ENCODE data around the gene THUMPD1. TPM values are rescaled to one million over a fixed set of nuclear protein-coding genes. Genes with fewer than 3 reads are reported as not detected.
A peak's percentile ranks its signal among the peaks of the same experiment; 100 is the strongest.

The THUMPD1 gene
- total RNA-seq (2013): 57.6 TPM
- polyA plus RNA-seq (10 to 100 TPM; 16.1 to 32.2 (median 23.5) TPM), polyA minus RNA-seq (40.6 and 47.5 TPM in 2 replicates), total RNA-seq (27.3 to 106 (median 68.8) reads per million in 11 experiments)

- peak within 1 kb of the TSS; percentile 94 for H2AFZ ChIP-seq (ENCODE audit: insufficient read depth, low read depth, low read length, poor library complexity, severe bottlenecking)
- H3K4me3 ChIP-seq (replicated peaks in 1 of 3; ENCODE audit: low read depth in 2 of 3, low read length in 3 of 3): peak within 1 kb of the TSS; percentile 84 to 97 (median 94)
- H3K36me3 Mint-ChIP-seq: peaks cover 20 to 31% of the 10 kb centered on the region in 2 donors
- peak within 1 kb of the TSS; percentile 93 for H3K4me2 ChIP-seq (replicated peaks; ENCODE audit: extremely low read depth, low read length, poor library complexity, severe bottlenecking)
- peaks cover 44 to 50% of the 10 kb centered on the region in 2 donors for H3K4me1 ChIP-seq (ENCODE audit: control insufficient read depth in 1 of 2, insufficient read depth in 2 of 2, low read length in 2 of 2)
- intact Hi-C loops (cut with micrococcal nuclease): loop anchor here in 1 of 2 donors (10.0 kb wide), 1 partner anchor 153 kb away; no protein-coding TSS in a partner anchor
- peak within 1 kb of the TSS; percentile 95 to 98 (median 96) for H3K27ac Mint-ChIP-seq
- H3K9me3 ChIP-seq (replicated peaks in 1 of 2; ENCODE audit: control insufficient read depth in 1 of 2, insufficient read depth in 1 of 2, low read length in 2 of 2): peaks cover 0 to 4% of the 10 kb centered on the region in 2 donors
- H3K36me3 ChIP-seq (replicated peaks in 1 of 2; ENCODE audit: control insufficient read depth in 1 of 2, insufficient read depth in 2 of 2, low read length in 2 of 2): peaks cover 19 to 24% of the 10 kb centered on the region in 2 donors
- H3K4me1 Mint-ChIP-seq: peaks cover 37% of the 10 kb centered on the region
- peak within 1 kb of the TSS; percentile 91 for H3K9ac ChIP-seq (ENCODE audit: insufficient read depth, low read length, poor library complexity, severe bottlenecking)
- H3K27me3 Mint-ChIP-seq (ENCODE audit: low read depth in 3 of 3): no peaks in the 10 kb centered on the region
- peaks cover 0 to 7% (median 4%) of the 10 kb centered on the region in 7 donors for H3K9me3 Mint-ChIP-seq
- peaks cover 42% of the 10 kb centered on the region for H4K20me1 ChIP-seq (ENCODE audit: insufficient read depth, low read length)
- H3K27me3 ChIP-seq (ENCODE audit: control insufficient read depth in 2 of 2, insufficient read depth in 2 of 2, low read length in 2 of 2): no peaks in the 10 kb centered on the region
- peak; percentile 94 to 96 (median 96) for DNase-seq
- TF ChIP-seq CTCF (IDR thresholded peaks at IDR 0.05): no peak
- H3K4me3 Mint-ChIP-seq: peak within 1 kb of the TSS; percentile 94 to 99
- peaks cover 45% of the 10 kb centered on the region for H3K79me2 ChIP-seq (ENCODE audit: insufficient read depth, low read length)
- H3K27ac ChIP-seq (ENCODE audit: low read depth in 1 of 2, low read length in 2 of 2): peak within 1 kb of the TSS; percentile 96 to 98
- WGBS (ENCODE audit: insufficient coverage): 6% methylated on average over 40 of the region's 42 CpGs
These were observed at the start of gene THUMPD1 for GRCh38 chr16:20741554-20742285. TSS of gene THUMPD1 (minus strand) at chr16:20741818. CDS start at chr16:20741739, 79 bp downstream.

GRCh38 chr16:20789130-20789529 lies 47.5 kb upstream of the THUMPD1 start:
- no peak overlapping the region for H3K27ac Mint-ChIP-seq
- intact Hi-C loops (cut with micrococcal nuclease): no loop called here
- H3K27me3 Mint-ChIP-seq (ENCODE audit: low read depth in 3 of 3): peaks cover 0 to 1% (median 0%) of the 10 kb centered on the region in 3 donors

More at GRCh38 chr16:20789130-20789529, 47.5 kb upstream of the THUMPD1 start:
- Histone ChIP-seq H3K4me3 (replicated peaks in 1 of 3; ENCODE audit: low read depth in 2 of 3, low read length in 3 of 3) (no peak overlapping the region), H3K36me3 (replicated peaks in 1 of 2; ENCODE audit: control insufficient read depth in 1 of 2, insufficient read depth in 2 of 2, low read length in 2 of 2) (peaks cover 0 to 3% of the 10 kb centered on the region in 2 donors), H3K9ac (ENCODE audit: insufficient read depth, low read length, poor library complexity, severe bottlenecking) (no peak overlapping the region), H4K20me1 (ENCODE audit: insufficient read depth, low read length) (no peaks in the 10 kb centered on the region), H3K9me3 (replicated peaks in 1 of 2; ENCODE audit: control insufficient read depth in 1 of 2, insufficient read depth in 1 of 2, low read length in 2 of 2) (no peaks in the 10 kb centered on the region), H3K4me1 (ENCODE audit: control insufficient read depth in 1 of 2, insufficient read depth in 2 of 2, low read length in 2 of 2) (no peaks in the 10 kb centered on the region), H3K79me2 (ENCODE audit: insufficient read depth, low read length) (no peaks in the 10 kb centered on the region), H3K27ac (ENCODE audit: low read depth in 1 of 2, low read length in 2 of 2) (no peak overlapping the region), H2AFZ (ENCODE audit: insufficient read depth, low read depth, low read length, poor library complexity, severe bottlenecking) (no peak overlapping the region), H3K27me3 (ENCODE audit: control insufficient read depth in 2 of 2, insufficient read depth in 2 of 2, low read length in 2 of 2) (no peaks in the 10 kb centered on the region), H3K4me2 (replicated peaks; ENCODE audit: extremely low read depth, low read length, poor library complexity, severe bottlenecking) (no peak overlapping the region)
- H3K36me3 Mint-ChIP-seq: peaks cover 8 to 20% of the 10 kb centered on the region in 2 donors
- no peak overlapping the region for H3K4me3 Mint-ChIP-seq
- TF ChIP-seq CTCF (IDR thresholded peaks at IDR 0.05): no peak
- no peaks in the 10 kb centered on the region for H3K4me1 Mint-ChIP-seq
- DNase-seq: no peak
- peaks cover 0 to 2% (median 0%) of the 10 kb centered on the region in 7 donors for H3K9me3 Mint-ChIP-seq

All from CD14-positive monocyte (primary cell).